ENCODE results near the gene RNF13. TPM values are rescaled to one million over a fixed set of nuclear protein-coding genes. Genes with fewer than 3 reads are reported as not detected.
"Not testable (repeated sequence)": the region's sequence is repeated elsewhere in the genome, so short reads cannot be mapped to it uniquely, and the experiment has no call there.

Gene RNF13
- total RNA-seq, 1 donor, result 45.8 TPM

GRCh38 chr3:149977386-149977785 lies 164.4 kb downstream of the RNF13 start:
- no peak for DNase-seq (ENCODE audit: low read depth in 2 of 3, low spot score in 2 of 3)

GRCh38 chr3:149981979-149982378 lies 169.0 kb downstream of the RNF13 start:
- not testable (repeated sequence) for DNase-seq (ENCODE audit: low read depth in 2 of 3, low spot score in 2 of 3)

GRCh38 chr3:149983053-149983452 lies 170.0 kb downstream of the RNF13 start:
- DNase-seq (ENCODE audit: low read depth in 2 of 3, low spot score in 2 of 3), result not testable (repeated sequence)

- no peak for DNase-seq (ENCODE audit: low read depth in 2 of 3, low spot score in 2 of 3)
These were observed 170.6 kb downstream of the RNF13 start for GRCh38 chr3:149983628-149984027.

GRCh38 chr3:149989307-149989706 lies 176.3 kb downstream of the RNF13 start:
- no peak for DNase-seq (ENCODE audit: low read depth in 2 of 3, low spot score in 2 of 3)

GRCh38 chr3:149990423-149990948 lies 177.5 kb downstream of the RNF13 start:
- DNase-seq (ENCODE audit: low read depth in 2 of 3, low spot score in 2 of 3), result no peak

GRCh38 chr3:149992416-149993058 lies 179.5 kb downstream of the RNF13 start:
- no peak for DNase-seq (ENCODE audit: low read depth in 2 of 3, low spot score in 2 of 3)

- DNase-seq (ENCODE audit: low read depth in 2 of 3, low spot score in 2 of 3), result no peak
These were observed 185.9 kb downstream of the RNF13 start for GRCh38 chr3:149998946-149999345.

- DNase-seq (ENCODE audit: low read depth in 2 of 3, low spot score in 2 of 3), result no peak
These were observed 186.4 kb downstream of the RNF13 start for GRCh38 chr3:149999421-149999820.

- DNase-seq (ENCODE audit: low read depth in 2 of 3, low spot score in 2 of 3), result no peak
These were observed 187.6 kb downstream of the RNF13 start for GRCh38 chr3:150000641-150001040.

GRCh38 chr3:150005243-150006112 lies 192.5 kb downstream of the RNF13 start:
- DNase-seq (ENCODE audit: low read depth in 2 of 3, low spot score in 2 of 3), result no peak

- no peak for DNase-seq (ENCODE audit: low read depth in 2 of 3, low spot score in 2 of 3)
These were observed 193.8 kb downstream of the RNF13 start for GRCh38 chr3:150006794-150007193.

Small RNA genes lying within 50 kb of the gene (small RNA-seq; reads per million reads assigned to genes)
- gene RNU6-507P (not detected), gene RNU6-720P (not detected)

Other genes with a start within 250 kb of the RNF13 start
- gene WWTR1, start 155.2 kb upstream of the RNF13 start, total RNA-seq, result 0.54 TPM
- gene COMMD2, start 60.7 kb upstream of the RNF13 start, total RNA-seq, result 14.0 TPM
- gene ANKUB1, start 20.7 kb upstream of the RNF13 start, total RNA-seq, result not detected
- 1.9 TPM for gene PFN2, start 157.7 kb downstream of the RNF13 start, total RNA-seq

Data from hematopoietic multipotent progenitor cell (in vitro differentiated cells).